ENCODE measurements around the gene PAM.

Gene PAM

DNA sequence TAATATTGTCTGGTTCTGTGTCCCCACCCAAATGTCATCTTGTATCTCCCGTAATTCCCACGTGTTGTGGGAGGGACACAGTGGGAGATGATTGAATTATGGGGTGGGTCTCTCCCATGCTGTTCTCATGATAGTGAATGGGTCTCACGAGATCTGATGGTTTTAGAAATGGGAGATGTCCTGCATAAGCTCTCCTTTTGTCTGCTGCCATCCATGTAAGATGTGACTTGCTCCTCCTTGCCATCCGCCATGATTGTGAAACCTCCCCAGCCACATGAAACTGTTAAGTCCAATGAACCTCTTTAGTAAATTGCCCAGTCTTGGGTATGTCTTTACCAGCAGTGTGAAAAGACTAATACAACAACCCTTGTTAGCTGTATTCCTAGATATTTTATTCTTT lies 320.3 kb downstream of the PAM start:
- no peak for DNase-seq
